K562 (cell line): Measurements from ENCODE around the gene TP53I13. TPM values are rescaled to one million over a fixed set of nuclear protein-coding genes. Genes with fewer than 3 reads are reported as not detected.
A peak's percentile ranks its signal among the peaks of the same experiment; 100 is the strongest.

ENCODE experiments used
- ASH1L ChIP-seq: fragments of 450-650 bp; IDR thresholded peaks from 2 replicates; pipeline ENCODE4 v1.6.1; 2018; ENCODE audit warnings: borderline replicate concordance, mild to moderate bottlenecking, low read depth; ENCODE audit not compliant: partially characterized antibody
- CBX5 ChIP-seq: IDR thresholded peaks from 2 replicates; pipeline ENCODE4 v1.6.1; 2014; ENCODE audit warnings: low read depth, borderline replicate concordance
- ELF1 ChIP-seq: fragments of 200-800 bp; sonication (Bioruptor generic); IDR thresholded peaks from 2 replicates; pipeline ENCODE4 v1.6.1; 2016; ENCODE audit warnings: missing genetic modification characterization, missing compliant biosample characterization
- HDAC1 ChIP-seq, 2 experiments: fragments of 450-650 bp; IDR thresholded peaks; 2 replicates each; pipeline ENCODE4 v1.6.1; 2016 to 2017; ENCODE audit warnings: inconsistent platforms in 1 of 2, mild to moderate bottlenecking in 1 of 2, moderate library complexity in 1 of 2
- HDAC8 ChIP-seq: fragments of 450-650 bp; IDR thresholded peaks from 2 replicates; pipeline ENCODE4 v1.6.1; 2016; ENCODE audit warnings: mild to moderate bottlenecking, missing genetic modification characterization, moderate library complexity, missing compliant biosample characterization
- MAFK ChIP-seq: IDR thresholded peaks from 2 replicates; pipeline ENCODE4 v1.6.1; 2011; ENCODE audit warnings: low read length, improper control_type of control experiment
- MCM3 ChIP-seq: fragments of 450-650 bp; IDR thresholded peaks from 2 replicates; pipeline ENCODE4 v1.6.1; 2016
- MTA3 ChIP-seq: fragments of 450-650 bp; formaldehyde crosslinking; IDR thresholded peaks from 2 replicates; pipeline ENCODE4 v1.6.1; 2017; ENCODE audit warnings: mild to moderate bottlenecking, borderline replicate concordance
- PCBP1 ChIP-seq: fragments of 200-400 bp; formaldehyde crosslinking; IDR thresholded peaks from 2 replicates; pipeline ENCODE4 v1.6.1; 2018; ENCODE audit warnings: mild to moderate bottlenecking, low read depth, low read length; ENCODE audit not compliant: poor library complexity, severe bottlenecking
- PCBP2 ChIP-seq: fragments of 200-400 bp; formaldehyde crosslinking; IDR thresholded peaks from 2 replicates; pipeline ENCODE4 v1.6.1; 2018; ENCODE audit warnings: low read length, low read depth, mild to moderate bottlenecking, moderate library complexity; ENCODE audit not compliant: poor library complexity, severe bottlenecking
- POU5F1 ChIP-seq: fragments of 150-350 bp; IDR thresholded peaks from 2 replicates; pipeline ENCODE4 v1.6.1; 2014; ENCODE audit warnings: borderline replicate concordance, low read length, low read depth, mild to moderate bottlenecking; ENCODE audit not compliant: partially characterized antibody
- TCF3 ChIP-seq: sonication (generic); formaldehyde crosslinking; IDR thresholded peaks from 2 replicates; pipeline ENCODE4 v1.4.0; 2020; ENCODE audit warnings: mild to moderate bottlenecking, missing genetic modification reagents
- THRAP3 ChIP-seq: fragments of 450-650 bp; IDR thresholded peaks from 2 replicates; pipeline ENCODE4 v1.6.1; 2016; ENCODE audit warnings: mild to moderate bottlenecking, inconsistent platforms, borderline replicate concordance
- ZFX ChIP-seq: sonication (generic); formaldehyde crosslinking; IDR thresholded peaks from 2 replicates; pipeline ENCODE4 v1.8.0; 2022; ENCODE audit warnings: mild to moderate bottlenecking, missing genetic modification reagents, moderate library complexity
- ZNF12 ChIP-seq: sonication (generic); formaldehyde crosslinking; IDR thresholded peaks from 2 replicates; pipeline ENCODE4 v1.4.0; 2020; ENCODE audit warnings: mild to moderate bottlenecking, missing genetic modification reagents
- ZNF143 ChIP-seq: sonication (generic); formaldehyde crosslinking; IDR thresholded peaks from 2 replicates; pipeline ENCODE4 v1.9.0; 2022; ENCODE audit warnings: mild to moderate bottlenecking, missing genetic modification reagents
- ZNF41 ChIP-seq: fragments of 250-450 bp; sonication (Bioruptor Pico); conservative IDR thresholded peaks from 2 replicates; pipeline ENCODE4 v1.4.0; 2020; ENCODE audit warnings: mild to moderate bottlenecking
- ZNF444 ChIP-seq: fragments of 250-450 bp; sonication (Bioruptor Pico); IDR thresholded peaks from 2 replicates; pipeline ENCODE4 v1.4.0; 2020; ENCODE audit warnings: mild to moderate bottlenecking, moderate library complexity
- polyA plus RNA-seq, 8 experiments: library from polyadenylated mRNA; depleted of rRNA in 4 of 8; stranded (reverse) in 5 of 8; unstranded in 3 of 8; fragments of >200 nt; fragmentation: Nextera tagmentation in 2 of 8; fragmentation: Illumina TruSeq in 1 of 8; extraction: Ambion mirVana in 2 of 8; extraction: Trizol in 1 of 8; gene quantifications; 2 replicates each; pipeline versions ENCODE4 v1.2.1 to v1.2.3, GENCODE V29; 2011 to 2014; ENCODE audit warnings: inconsistent platforms in 1 of 8, missing spikeins in 1 of 8
- total RNA-seq, 7 experiments: library from RNA; depleted of rRNA in 6 of 7; stranded (reverse); fragments of >200 nt in 6 of 7; fragmentation: Illumina TruSeq in 2 of 7; extraction: Trizol in 2 of 7; gene quantifications; 2 replicates each; pipeline versions ENCODE4 v1.2.1 to v1.2.3, GENCODE V29; 2011 to 2021; ENCODE audit warnings: low replicate concordance in 1 of 7
- TF ChIP-seq, protein P1 (sequence below): sonication (generic); formaldehyde crosslinking; IDR thresholded peaks from 2 replicates; pipeline ENCODE4 v1.8.0; 2022; ENCODE audit warnings: missing genetic modification reagents, mild to moderate bottlenecking, moderate library complexity, borderline replicate concordance
- TF ChIP-seq, protein P2 (sequence below): sonication (generic); formaldehyde crosslinking; IDR thresholded peaks from 2 replicates; pipeline ENCODE4 v1.8.0; 2022; ENCODE audit warnings: missing genetic modification reagents, mild to moderate bottlenecking, borderline replicate concordance
- TF ChIP-seq, protein P3 (sequence below): fragments of 450-650 bp; IDR thresholded peaks from 2 replicates; pipeline ENCODE4 v1.6.1; 2017; ENCODE audit warnings: mild to moderate bottlenecking, moderate library complexity
- TF ChIP-seq, protein P4 (sequence below): IDR thresholded peaks from 2 replicates; pipeline ENCODE4 v1.6.1; 2011; ENCODE audit not compliant: insufficient read length; ENCODE audit errors: extremely low read depth
- TF ChIP-seq, protein P5 (sequence below): fragments of 200-800 bp; sonication (Bioruptor generic); IDR thresholded peaks from 2 replicates; pipeline ENCODE4 v1.6.1; 2017; ENCODE audit warnings: missing genetic modification characterization, missing compliant biosample characterization

Gene TP53I13
- total and polyA plus RNA-seq, 9 of the 15 experiments (the other 6 are each of a cell fraction or from before 2014, with no cell fraction given), result 0.08 to 28.3 (median 9.1) TPM

DNA sequence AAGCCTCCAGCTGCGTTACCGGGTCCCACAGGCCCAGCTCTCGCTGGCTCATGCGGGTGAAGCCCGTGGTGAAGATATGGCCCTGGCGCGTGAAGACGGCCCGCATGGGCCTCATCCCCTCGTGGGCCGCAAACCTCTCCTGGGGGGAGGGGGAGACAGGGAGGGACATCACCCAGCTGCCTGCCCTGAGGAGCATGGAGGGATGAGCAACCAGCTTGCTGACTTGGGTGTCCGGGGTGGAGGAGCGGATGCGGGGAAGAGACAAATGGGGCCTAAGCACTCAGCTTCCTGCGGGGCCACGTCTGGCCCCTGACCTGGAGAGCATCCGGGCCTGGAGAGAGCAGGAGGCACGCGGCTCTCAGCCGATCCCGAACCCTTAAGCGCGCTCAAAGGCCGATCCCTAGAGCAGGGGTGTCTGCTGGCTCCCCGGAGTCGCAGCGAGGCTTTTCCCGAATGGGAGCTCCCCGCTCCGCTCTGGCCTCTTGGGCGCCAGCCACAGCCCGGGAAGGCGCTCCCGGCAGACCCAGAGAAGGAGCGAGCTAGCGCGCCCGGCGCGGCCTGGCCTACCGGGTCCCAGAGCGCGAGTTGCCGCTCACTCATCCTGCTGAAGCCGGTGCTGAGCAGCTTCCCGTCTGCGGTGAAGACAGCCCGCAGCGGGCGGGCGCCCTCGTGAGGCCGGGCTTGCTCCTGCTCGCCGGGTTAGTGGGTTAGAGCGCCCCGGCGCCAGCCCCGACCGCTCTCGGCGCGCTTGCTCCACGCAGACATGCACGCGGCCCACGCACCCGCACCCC is 49.2 kb downstream of the TP53I13 start (continued):
- TF ChIP-seq, protein P1, sequence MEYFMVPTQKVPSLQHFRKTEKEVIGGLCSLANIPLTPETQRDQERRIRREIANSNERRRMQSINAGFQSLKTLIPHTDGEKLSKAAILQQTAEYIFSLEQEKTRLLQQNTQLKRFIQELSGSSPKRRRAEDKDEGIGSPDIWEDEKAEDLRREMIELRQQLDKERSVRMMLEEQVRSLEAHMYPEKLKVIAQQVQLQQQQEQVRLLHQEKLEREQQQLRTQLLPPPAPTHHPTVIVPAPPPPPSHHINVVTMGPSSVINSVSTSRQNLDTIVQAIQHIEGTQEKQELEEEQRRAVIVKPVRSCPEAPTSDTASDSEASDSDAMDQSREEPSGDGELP (CRISPR knock-in tag), result peak; percentile 58; the same call in 1 of the 2 replicates
- no peak for TF ChIP-seq CBX5
- TF ChIP-seq MTA3, result peak; percentile 90
- TF ChIP-seq MAFK, result no peak
- TF ChIP-seq, protein P2, sequence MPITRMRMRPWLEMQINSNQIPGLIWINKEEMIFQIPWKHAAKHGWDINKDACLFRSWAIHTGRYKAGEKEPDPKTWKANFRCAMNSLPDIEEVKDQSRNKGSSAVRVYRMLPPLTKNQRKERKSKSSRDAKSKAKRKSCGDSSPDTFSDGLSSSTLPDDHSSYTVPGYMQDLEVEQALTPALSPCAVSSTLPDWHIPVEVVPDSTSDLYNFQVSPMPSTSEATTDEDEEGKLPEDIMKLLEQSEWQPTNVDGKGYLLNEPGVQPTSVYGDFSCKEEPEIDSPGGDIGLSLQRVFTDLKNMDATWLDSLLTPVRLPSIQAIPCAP (CRISPR knock-in tag), result no peak
- peak; percentile 92 for TF ChIP-seq ZFX
- TF ChIP-seq PCBP2, result no peak
- no peak for TF ChIP-seq ASH1L
- TF ChIP-seq, protein P3, sequence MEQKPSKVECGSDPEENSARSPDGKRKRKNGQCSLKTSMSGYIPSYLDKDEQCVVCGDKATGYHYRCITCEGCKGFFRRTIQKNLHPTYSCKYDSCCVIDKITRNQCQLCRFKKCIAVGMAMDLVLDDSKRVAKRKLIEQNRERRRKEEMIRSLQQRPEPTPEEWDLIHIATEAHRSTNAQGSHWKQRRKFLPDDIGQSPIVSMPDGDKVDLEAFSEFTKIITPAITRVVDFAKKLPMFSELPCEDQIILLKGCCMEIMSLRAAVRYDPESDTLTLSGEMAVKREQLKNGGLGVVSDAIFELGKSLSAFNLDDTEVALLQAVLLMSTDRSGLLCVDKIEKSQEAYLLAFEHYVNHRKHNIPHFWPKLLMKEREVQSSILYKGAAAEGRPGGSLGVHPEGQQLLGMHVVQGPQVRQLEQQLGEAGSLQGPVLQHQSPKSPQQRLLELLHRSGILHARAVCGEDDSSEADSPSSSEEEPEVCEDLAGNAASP, result no peak
- TF ChIP-seq ZNF41 (CRISPR knock-in tag), result no peak
- 0 out of 2 replicates have a peak, but pooled peaks have one; percentile 12 for TF ChIP-seq ZNF143 (CRISPR knock-in tag)
- 0 out of 2 replicates have a peak, but pooled peaks have one; percentile 25 for TF ChIP-seq HDAC8
- TF ChIP-seq THRAP3, result no peak
- TF ChIP-seq POU5F1, result no peak
- no peak for TF ChIP-seq PCBP1
- no peak for TF ChIP-seq ELF1 (tag)
- peak in 1 of 2 experiments; percentile 39; a peak in 1 of 4 replicates for TF ChIP-seq HDAC1 (IDR thresholded peaks at IDR 0.05)
- 0 out of 2 replicates have a peak, but pooled peaks have one; percentile 62 for TF ChIP-seq ZNF12 (CRISPR knock-in tag)
- TF ChIP-seq MCM3, result no peak
- no peak for TF ChIP-seq ZNF444
- TF ChIP-seq, protein P4, sequence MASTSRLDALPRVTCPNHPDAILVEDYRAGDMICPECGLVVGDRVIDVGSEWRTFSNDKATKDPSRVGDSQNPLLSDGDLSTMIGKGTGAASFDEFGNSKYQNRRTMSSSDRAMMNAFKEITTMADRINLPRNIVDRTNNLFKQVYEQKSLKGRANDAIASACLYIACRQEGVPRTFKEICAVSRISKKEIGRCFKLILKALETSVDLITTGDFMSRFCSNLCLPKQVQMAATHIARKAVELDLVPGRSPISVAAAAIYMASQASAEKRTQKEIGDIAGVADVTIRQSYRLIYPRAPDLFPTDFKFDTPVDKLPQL, result no peak
- TF ChIP-seq TCF3, result 0 out of 2 replicates have a peak, but pooled peaks have one; percentile 15
- TF ChIP-seq, protein P5, sequence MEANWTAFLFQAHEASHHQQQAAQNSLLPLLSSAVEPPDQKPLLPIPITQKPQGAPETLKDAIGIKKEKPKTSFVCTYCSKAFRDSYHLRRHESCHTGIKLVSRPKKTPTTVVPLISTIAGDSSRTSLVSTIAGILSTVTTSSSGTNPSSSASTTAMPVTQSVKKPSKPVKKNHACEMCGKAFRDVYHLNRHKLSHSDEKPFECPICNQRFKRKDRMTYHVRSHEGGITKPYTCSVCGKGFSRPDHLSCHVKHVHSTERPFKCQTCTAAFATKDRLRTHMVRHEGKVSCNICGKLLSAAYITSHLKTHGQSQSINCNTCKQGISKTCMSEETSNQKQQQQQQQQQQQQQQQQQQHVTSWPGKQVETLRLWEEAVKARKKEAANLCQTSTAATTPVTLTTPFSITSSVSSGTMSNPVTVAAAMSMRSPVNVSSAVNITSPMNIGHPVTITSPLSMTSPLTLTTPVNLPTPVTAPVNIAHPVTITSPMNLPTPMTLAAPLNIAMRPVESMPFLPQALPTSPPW (CRISPR knock-in tag), result no peak
